A673 (cell line): ENCODE data around the gene WDR26. TPM values are rescaled to one million over a fixed set of nuclear protein-coding genes. Genes with fewer than 3 reads are reported as not detected.

Experiments used
- BruUV-seq: library from RNA; stranded (reverse); fragments of 400-500 nt; replicated peaks from 2 replicates; lab custom pipeline; 2021; lab: Mats Ljungman, UMichigan
- CTCF ChIA-PET: fragments of 300-600 bp; sonication (Branson Sonifier 250); formaldehyde crosslinking; loops from one replicate; lab custom pipeline; 2022; ENCODE audit warnings: antibody characterized with exemption; lab: Charles Lee
- POLR2A ChIA-PET: fragments of 300-600 bp; sonication (Branson Sonifier 250); formaldehyde crosslinking; loops from one replicate; lab custom pipeline; 2022; ENCODE audit warnings: antibody characterized with exemption; ENCODE audit not compliant: low non-redundant PET; lab: Charles Lee
- DNase-seq: peaks from one replicate; pipeline ENCODE4 v3.0.0-alpha.2; 2015; ENCODE audit warnings: low spot score
- H3K27ac ChIP-seq: fragments of 200-600 bp; sonication (generic); 2 replicates; pipeline ENCODE4 v1.5.1; 2016; ENCODE audit warnings: mixed run types, low read depth, mild to moderate bottlenecking, mixed read lengths, antibody characterized with exemption, low read length; ENCODE audit not compliant: poor library complexity, severe bottlenecking
- H3K27me3 ChIP-seq: fragments of 200-600 bp; sonication (generic); replicated peaks from 2 replicates; pipeline ENCODE4 v1.6.1; 2017; ENCODE audit warnings: mixed run types, low read depth, mild to moderate bottlenecking, mixed read lengths, antibody characterized with exemption, low read length; ENCODE audit not compliant: insufficient read depth, poor library complexity
- H3K36me3 ChIP-seq: fragments of 200-600 bp; sonication (generic); 2 replicates; pipeline ENCODE4 v1.6.1; 2016; ENCODE audit warnings: mixed run types, mild to moderate bottlenecking, mixed read lengths, antibody characterized with exemption, low read length; ENCODE audit not compliant: insufficient read depth, poor library complexity, severe bottlenecking
- H3K4me1 ChIP-seq: fragments of 200-600 bp; sonication (generic); 2 replicates; pipeline ENCODE4 v1.6.1; 2017; ENCODE audit warnings: mixed run types, mild to moderate bottlenecking, mixed read lengths, antibody characterized with exemption, low read length; ENCODE audit not compliant: insufficient read depth, poor library complexity, severe bottlenecking
- H3K4me3 ChIP-seq: fragments of 200-600 bp; sonication (generic); 2 replicates; pipeline ENCODE4 v1.5.1; 2016; ENCODE audit warnings: low read depth, mixed run types, mild to moderate bottlenecking, mixed read lengths, low read length; ENCODE audit not compliant: poor library complexity, severe bottlenecking
- H3K9me3 ChIP-seq: fragments of 200-600 bp; sonication (generic); 2 replicates; pipeline ENCODE4 v1.6.1; 2016; ENCODE audit warnings: mixed run types, low read depth, mild to moderate bottlenecking, mixed read lengths, antibody characterized with exemption, low read length; ENCODE audit not compliant: poor library complexity, severe bottlenecking
- EZH2 ChIP-seq: fragments of 200-600 bp; sonication (generic); IDR thresholded peaks from 2 replicates; pipeline ENCODE4 v1.6.1; 2017; ENCODE audit warnings: borderline replicate concordance, low read depth, mild to moderate bottlenecking, mixed read lengths, antibody characterized with exemption, low read length; ENCODE audit not compliant: poor library complexity, severe bottlenecking
- intact Hi-C: fragments of 100-400 bp; cut with micrococcal nuclease; formaldehyde crosslinking; loops from one replicate; pipeline ENCODE4 v1.10.0; 2022; ENCODE audit not compliant: unreplicated experiment
- total RNA-seq: library from RNA; stranded (reverse); gene quantifications from 2 replicates; pipeline ENCODE4 v1.2.3, GENCODE V29; 2021
- TF ChIP-seq, protein P1 (sequence below): fragments of 300-800, 200-600 bp; sonication (generic); conservative IDR thresholded peaks from 2 replicates; pipeline ENCODE4 v1.5.1; 2017; ENCODE audit warnings: low read depth, mild to moderate bottlenecking, antibody characterized with exemption, low read length, moderate library complexity, mixed read lengths

WDR26 gene
- total RNA-seq, 1 experiment from 2014 or later = 73.5 TPM

DNA sequence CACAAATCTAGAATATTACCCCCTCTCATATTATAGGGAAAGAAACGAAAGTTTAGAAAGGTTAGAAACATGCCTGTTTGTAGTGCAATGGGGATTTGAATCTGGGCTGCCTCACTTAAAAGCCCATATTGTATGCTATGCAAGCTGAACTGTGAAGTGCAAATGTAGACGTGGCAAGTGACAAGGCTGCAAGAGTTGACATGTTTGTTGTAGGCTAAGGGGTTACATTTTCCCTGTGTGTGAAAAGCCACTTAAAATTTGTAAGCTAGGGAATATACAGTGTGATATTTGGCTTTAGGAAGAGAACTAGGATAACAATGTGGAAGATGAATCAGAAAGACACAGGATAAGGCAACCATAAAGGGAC, 29.0 kb downstream of the WDR26 start:
- TF ChIP-seq EZH2 = no peak
- TF ChIP-seq, protein P1, sequence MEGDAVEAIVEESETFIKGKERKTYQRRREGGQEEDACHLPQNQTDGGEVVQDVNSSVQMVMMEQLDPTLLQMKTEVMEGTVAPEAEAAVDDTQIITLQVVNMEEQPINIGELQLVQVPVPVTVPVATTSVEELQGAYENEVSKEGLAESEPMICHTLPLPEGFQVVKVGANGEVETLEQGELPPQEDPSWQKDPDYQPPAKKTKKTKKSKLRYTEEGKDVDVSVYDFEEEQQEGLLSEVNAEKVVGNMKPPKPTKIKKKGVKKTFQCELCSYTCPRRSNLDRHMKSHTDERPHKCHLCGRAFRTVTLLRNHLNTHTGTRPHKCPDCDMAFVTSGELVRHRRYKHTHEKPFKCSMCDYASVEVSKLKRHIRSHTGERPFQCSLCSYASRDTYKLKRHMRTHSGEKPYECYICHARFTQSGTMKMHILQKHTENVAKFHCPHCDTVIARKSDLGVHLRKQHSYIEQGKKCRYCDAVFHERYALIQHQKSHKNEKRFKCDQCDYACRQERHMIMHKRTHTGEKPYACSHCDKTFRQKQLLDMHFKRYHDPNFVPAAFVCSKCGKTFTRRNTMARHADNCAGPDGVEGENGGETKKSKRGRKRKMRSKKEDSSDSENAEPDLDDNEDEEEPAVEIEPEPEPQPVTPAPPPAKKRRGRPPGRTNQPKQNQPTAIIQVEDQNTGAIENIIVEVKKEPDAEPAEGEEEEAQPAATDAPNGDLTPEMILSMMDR = no peak
- intact Hi-C loops = no loop called here
- Histone ChIP-seq H3K36me3 (peaks cover 69% of the 10 kb centered on the region), H3K4me1 (no peaks in the 10 kb centered on the region), H3K4me3 (no peak overlapping the region), H3K27ac (no peak overlapping the region), H3K27me3 (no peaks in the 10 kb centered on the region), H3K9me3 (no peaks in the 10 kb centered on the region)
- no peak for DNase-seq
- POLR2A ChIA-PET = no interaction called here
- BruUV-seq = no TSS peak
- CTCF ChIA-PET = no interaction called here

DNA sequence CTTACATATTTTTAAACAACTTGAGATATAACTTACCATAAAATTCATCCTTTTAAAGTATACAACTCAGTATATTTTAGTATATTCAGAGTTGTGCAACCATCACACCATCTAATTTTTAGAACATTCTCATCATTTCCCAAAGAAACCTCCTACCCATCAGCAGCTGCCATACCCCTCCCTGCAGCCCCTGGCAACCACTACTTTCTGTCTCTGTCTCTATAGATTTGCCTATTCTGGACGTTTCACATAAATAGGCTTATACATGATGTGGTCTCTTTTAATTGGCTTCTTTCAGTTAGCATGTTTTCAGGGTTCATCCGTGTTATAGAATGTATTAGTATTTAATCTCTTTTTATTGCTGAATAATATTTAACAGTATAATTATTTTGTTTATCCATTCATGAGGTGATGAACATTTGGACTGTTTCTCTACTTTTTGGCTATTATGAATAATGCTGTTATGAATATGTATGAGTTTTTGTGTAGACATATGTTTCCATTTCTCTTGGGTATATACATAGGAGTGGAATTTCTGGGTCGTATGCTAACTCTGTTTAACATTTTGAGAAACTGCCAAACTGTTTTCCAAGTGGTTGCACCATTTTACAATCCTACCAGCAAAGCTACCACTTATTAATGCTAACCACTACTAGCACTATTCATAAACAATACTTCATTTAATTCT, 29.5 kb downstream of the WDR26 start:
- ChIA-PET POLR2A (no interaction called here), CTCF (no interaction called here)
- Histone ChIP-seq H3K4me1 (no peaks in the 10 kb centered on the region), H3K4me3 (no peak overlapping the region), H3K9me3 (no peaks in the 10 kb centered on the region), H3K36me3 (peaks cover 69% of the 10 kb centered on the region), H3K27ac (no peak overlapping the region), H3K27me3 (no peaks in the 10 kb centered on the region)
- no peak for TF ChIP-seq EZH2
- TF ChIP-seq, protein P1 = no peak
- BruUV-seq = no TSS peak
- intact Hi-C loops = no loop called here
- DNase-seq = no peak

DNA sequence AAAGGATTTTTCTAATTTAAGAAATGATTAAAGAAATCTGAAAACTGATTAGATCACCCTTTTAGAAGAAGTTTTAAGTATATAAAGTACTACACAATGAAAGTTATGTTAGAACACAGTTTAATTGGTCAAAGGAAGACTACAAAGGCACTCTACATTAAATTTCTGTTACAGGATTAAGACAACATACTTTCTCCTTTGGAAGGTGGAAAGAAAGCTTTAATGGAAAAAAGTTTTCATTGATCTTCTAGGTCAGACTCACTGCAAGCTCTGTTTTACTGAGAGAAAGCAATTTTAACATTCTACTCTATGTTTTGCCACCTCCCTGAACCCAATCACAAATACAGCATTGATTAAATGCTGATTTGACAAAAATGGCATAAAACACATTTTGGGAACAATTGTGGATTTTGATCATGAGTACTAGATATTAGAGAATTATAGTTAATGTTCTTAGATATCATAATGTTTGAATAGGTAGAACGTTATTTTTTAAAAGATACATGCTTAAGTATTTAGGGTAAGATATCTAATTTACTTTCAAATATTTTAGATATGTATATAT, 32.0 kb downstream of the WDR26 start:
- H3K27ac ChIP-seq = no peak overlapping the region
- H3K9me3 ChIP-seq = no peaks in the 10 kb centered on the region
- H3K4me3 ChIP-seq = no peak overlapping the region
- CTCF ChIA-PET = no interaction called here
- intact Hi-C loops = no loop called here
- no peak for DNase-seq
- no peaks in the 10 kb centered on the region for H3K27me3 ChIP-seq
- H3K36me3 ChIP-seq = peaks cover 72% of the 10 kb centered on the region
- POLR2A ChIA-PET = no interaction called here
- no peaks in the 10 kb centered on the region for H3K4me1 ChIP-seq
- BruUV-seq = no TSS peak
- TF ChIP-seq EZH2 = no peak
- TF ChIP-seq, protein P1 = no peak
